Neural cell (in vitro differentiated cells): Measurements from ENCODE around the gene WHAMM. TPM values are rescaled to one million over a fixed set of nuclear protein-coding genes. Genes with fewer than 3 reads are reported as not detected.

Experiments
- H2AFZ ChIP-seq: fragments of 200-600, 300-800 bp; sonication (generic), shearing (Covaris generic); 2 replicates; pipeline ENCODE4 v1.6.0; 2014; ENCODE audit warnings: low read depth, mild to moderate bottlenecking, antibody characterized with exemption, low read length, moderate library complexity
- H3F3A ChIP-seq: fragments of 200-600 bp; shearing (Covaris generic); 2 replicates; pipeline ENCODE4 v1.6.1; 2016; ENCODE audit warnings: mild to moderate bottlenecking, moderate library complexity, mixed read lengths, antibody characterized with exemption, low read length; ENCODE audit not compliant: insufficient read depth, poor library complexity, severe bottlenecking
- H3K27ac ChIP-seq: fragments of 200-600, 300-800 bp; sonication (generic), shearing (Covaris generic); 2 replicates; pipeline ENCODE4 v1.5.1; 2014; ENCODE audit warnings: mild to moderate bottlenecking, low read length, moderate library complexity
- H3K27me3 ChIP-seq: fragments of 300-800, 200-600 bp; sonication (generic), shearing (Covaris generic); 2 replicates; pipeline ENCODE4 v1.6.0; 2014; ENCODE audit warnings: mild to moderate bottlenecking, low read depth, low read length, moderate library complexity; ENCODE audit not compliant: insufficient read depth
- H3K36me3 ChIP-seq: fragments of 300-800, 200-600 bp; sonication (generic), shearing (Covaris generic); 2 replicates; pipeline ENCODE4 v1.5.1; 2014; ENCODE audit warnings: mild to moderate bottlenecking, antibody characterized with exemption, low read length, moderate library complexity; ENCODE audit not compliant: insufficient read depth
- H3K4me2 ChIP-seq: fragments of 300-800, 200-600 bp; sonication (generic), shearing (Covaris generic); 2 replicates; pipeline ENCODE4 v1.6.0; 2014; ENCODE audit warnings: mild to moderate bottlenecking, low read length
- H3K4me3 ChIP-seq: fragments of 300-800, 200-600 bp; sonication (generic), shearing (Covaris generic); 2 replicates; pipeline ENCODE4 v1.5.1; 2014; ENCODE audit warnings: mild to moderate bottlenecking, low read length, moderate library complexity
- H3K79me2 ChIP-seq: fragments of 200-600 bp; shearing (Covaris generic); replicated peaks from 2 replicates; pipeline ENCODE4 v1.6.0; 2014; ENCODE audit warnings: mild to moderate bottlenecking, low read length, moderate library complexity; ENCODE audit not compliant: insufficient read depth
- H3K9ac ChIP-seq: fragments of 300-800, 200-600 bp; sonication (generic), shearing (Covaris generic); 2 replicates; pipeline ENCODE4 v1.6.1; 2016; ENCODE audit warnings: mild to moderate bottlenecking, low read length, mixed read lengths
- H3K9me2 ChIP-seq: fragments of 200-600 bp; shearing (Covaris generic); 2 replicates; pipeline ENCODE4 v1.6.1; 2016; ENCODE audit warnings: mild to moderate bottlenecking, low read length, mixed read lengths; ENCODE audit not compliant: insufficient read depth
- H3K9me3 ChIP-seq: fragments of 200-600, 300-800 bp; sonication (generic), shearing (Covaris generic); 2 replicates; pipeline ENCODE4 v1.6.1; 2016; ENCODE audit warnings: mild to moderate bottlenecking, mixed run types, low read length, moderate library complexity, mixed read lengths
- H4K20me1 ChIP-seq: fragments of 200-600 bp; shearing (Covaris generic); 2 replicates; pipeline ENCODE4 v1.6.1; 2016; ENCODE audit warnings: mild to moderate bottlenecking, mixed run types; ENCODE audit not compliant: insufficient read depth
- CTCF ChIP-seq: fragments of 450-650 bp; IDR thresholded peaks from 2 replicates; pipeline ENCODE4 v1.5.1; 2014; ENCODE audit warnings: antibody characterized with exemption, mild to moderate bottlenecking, moderate library complexity; ENCODE audit not compliant: poor library complexity, severe bottlenecking
- EP300 ChIP-seq: fragments of 450-650 bp; conservative IDR thresholded peaks from 2 replicates; pipeline ENCODE4 v1.6.1; 2014; ENCODE audit warnings: antibody characterized with exemption, mild to moderate bottlenecking, moderate library complexity; ENCODE audit not compliant: poor library complexity, severe bottlenecking
- EZH2 ChIP-seq: fragments of 200-600, 300-800 bp; shearing (Covaris generic), sonication (generic); IDR thresholded peaks from 2 replicates; pipeline ENCODE4 v1.6.1; 2014; ENCODE audit warnings: antibody characterized with exemption, low read length, borderline replicate concordance, mild to moderate bottlenecking; ENCODE audit not compliant: insufficient read depth, poor library complexity, severe bottlenecking
- MXI1 ChIP-seq: fragments of 450-650 bp; conservative IDR thresholded peaks from 2 replicates; pipeline ENCODE4 v1.6.1; 2014; ENCODE audit warnings: antibody characterized with exemption, mild to moderate bottlenecking; ENCODE audit not compliant: poor library complexity, severe bottlenecking
- POLR2AphosphoS5 ChIP-seq: IDR thresholded peaks from 2 replicates; pipeline ENCODE4 v1.6.1; 2012
- RAD21 ChIP-seq: fragments of 450-650 bp; conservative IDR thresholded peaks from 2 replicates; pipeline ENCODE4 v1.6.1; 2014; ENCODE audit warnings: antibody characterized with exemption, mild to moderate bottlenecking, moderate library complexity
- SMC3 ChIP-seq: fragments of 450-650 bp; conservative IDR thresholded peaks from 2 replicates; pipeline ENCODE4 v1.6.1; 2014; ENCODE audit warnings: antibody characterized with exemption, mild to moderate bottlenecking, moderate library complexity; ENCODE audit not compliant: poor library complexity
- TAF1 ChIP-seq: IDR thresholded peaks from 2 replicates; pipeline ENCODE4 v1.6.1; 2012; ENCODE audit warnings: low read depth
- polyA plus RNA-seq: library from polyadenylated mRNA; depleted of rRNA; stranded (reverse); fragments of >200 nt; gene quantifications from 2 replicates; pipeline ENCODE4 v1.2.3, GENCODE V29; 2014
- TF ChIP-seq, protein P1 (sequence below): IDR thresholded peaks from 2 replicates; pipeline ENCODE4 v1.6.1; 2012; ENCODE audit warnings: borderline replicate concordance

The WHAMM gene
- polyA plus RNA-seq, 1 donor from 2014 or later = 2.8 TPM

GRCh38 chr15:82851981-82852511, 42.6 kb downstream of the WHAMM start:
- Histone ChIP-seq H3K9me2 (no peaks in the 10 kb centered on the region), H3K36me3 (no peaks in the 10 kb centered on the region), H3K9me3 (no peaks in the 10 kb centered on the region), H3K4me2 (no peak overlapping the region), H2AFZ (no peak overlapping the region), H4K20me1 (no peaks in the 10 kb centered on the region), H3K27me3 (no peaks in the 10 kb centered on the region), H3F3A (no peaks in the 10 kb centered on the region), H3K27ac (no peak overlapping the region), H3K79me2 (no peaks in the 10 kb centered on the region), H3K4me3 (no peak overlapping the region), H3K9ac (no peak overlapping the region)
- TF ChIP-seq EP300 (no peak), MXI1 (no peak), TAF1 (no peak), POLR2AphosphoS5 (no peak), CTCF (no peak), RAD21 (no peak), SMC3 (no peak), EZH2 (no peak)
- TF ChIP-seq, protein P1, sequence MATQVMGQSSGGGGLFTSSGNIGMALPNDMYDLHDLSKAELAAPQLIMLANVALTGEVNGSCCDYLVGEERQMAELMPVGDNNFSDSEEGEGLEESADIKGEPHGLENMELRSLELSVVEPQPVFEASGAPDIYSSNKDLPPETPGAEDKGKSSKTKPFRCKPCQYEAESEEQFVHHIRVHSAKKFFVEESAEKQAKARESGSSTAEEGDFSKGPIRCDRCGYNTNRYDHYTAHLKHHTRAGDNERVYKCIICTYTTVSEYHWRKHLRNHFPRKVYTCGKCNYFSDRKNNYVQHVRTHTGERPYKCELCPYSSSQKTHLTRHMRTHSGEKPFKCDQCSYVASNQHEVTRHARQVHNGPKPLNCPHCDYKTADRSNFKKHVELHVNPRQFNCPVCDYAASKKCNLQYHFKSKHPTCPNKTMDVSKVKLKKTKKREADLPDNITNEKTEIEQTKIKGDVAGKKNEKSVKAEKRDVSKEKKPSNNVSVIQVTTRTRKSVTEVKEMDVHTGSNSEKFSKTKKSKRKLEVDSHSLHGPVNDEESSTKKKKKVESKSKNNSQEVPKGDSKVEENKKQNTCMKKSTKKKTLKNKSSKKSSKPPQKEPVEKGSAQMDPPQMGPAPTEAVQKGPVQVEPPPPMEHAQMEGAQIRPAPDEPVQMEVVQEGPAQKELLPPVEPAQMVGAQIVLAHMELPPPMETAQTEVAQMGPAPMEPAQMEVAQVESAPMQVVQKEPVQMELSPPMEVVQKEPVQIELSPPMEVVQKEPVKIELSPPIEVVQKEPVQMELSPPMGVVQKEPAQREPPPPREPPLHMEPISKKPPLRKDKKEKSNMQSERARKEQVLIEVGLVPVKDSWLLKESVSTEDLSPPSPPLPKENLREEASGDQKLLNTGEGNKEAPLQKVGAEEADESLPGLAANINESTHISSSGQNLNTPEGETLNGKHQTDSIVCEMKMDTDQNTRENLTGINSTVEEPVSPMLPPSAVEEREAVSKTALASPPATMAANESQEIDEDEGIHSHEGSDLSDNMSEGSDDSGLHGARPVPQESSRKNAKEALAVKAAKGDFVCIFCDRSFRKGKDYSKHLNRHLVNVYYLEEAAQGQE = no peak

- H3K27ac ChIP-seq = no peak overlapping the region
- no peak overlapping the region for H3K4me2 ChIP-seq
- no peaks in the 10 kb centered on the region for H3K9me3 ChIP-seq
- no peaks in the 10 kb centered on the region for H3K79me2 ChIP-seq
- no peak overlapping the region for H3K9ac ChIP-seq
- H2AFZ ChIP-seq = no peak overlapping the region
- no peak overlapping the region for H3K4me3 ChIP-seq
- H3K36me3 ChIP-seq = no peaks in the 10 kb centered on the region
- TF ChIP-seq SMC3 (no peak), POLR2AphosphoS5 (no peak), CTCF (no peak), TAF1 (no peak), MXI1 (no peak), EP300 (no peak), EZH2 (no peak), RAD21 (no peak)
- TF ChIP-seq, protein P1 = no peak
- no peaks in the 10 kb centered on the region for H3K9me2 ChIP-seq
- no peaks in the 10 kb centered on the region for H3K27me3 ChIP-seq
- H3F3A ChIP-seq = no peaks in the 10 kb centered on the region
- H4K20me1 ChIP-seq = no peaks in the 10 kb centered on the region
Measured at GRCh38 chr15:82852941-82853561, 43.6 kb downstream of the WHAMM start.
